NCI-H524 (cell line): ENCODE results near the gene TNKS1BP1.
"Not testable (repeated sequence)": the region's sequence is repeated elsewhere in the genome, so short reads cannot be mapped to it uniquely, and the experiment has no call there.

Source experiments
- DNase-seq, 2 experiments: peaks; one replicate each; lab custom pipeline; 2025; lab: John Stamatoyannopoulos, UW

TNKS1BP1 gene

DNA sequence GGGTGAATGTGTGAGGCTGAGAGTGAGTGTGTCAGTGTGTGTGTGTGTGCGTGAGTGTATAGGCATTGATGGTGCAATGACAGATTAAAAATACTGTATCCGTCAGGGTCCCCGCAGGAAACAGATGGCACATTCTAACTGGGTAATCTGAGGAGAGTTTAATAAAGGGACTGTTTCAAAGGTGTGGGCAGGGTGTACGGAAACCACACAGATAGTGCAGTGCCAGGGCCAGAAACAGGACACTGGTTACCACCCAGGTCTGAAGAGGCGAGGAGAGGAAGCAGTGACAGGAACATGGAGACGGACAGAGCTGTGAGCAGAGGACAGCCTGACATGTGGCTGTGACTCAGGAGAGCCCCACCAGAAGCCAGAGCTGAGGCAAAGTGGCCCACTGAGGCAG lies 29.9 kb upstream of the TNKS1BP1 start:
- peak; percentile 47 to 83 for DNase-seq

DNA sequence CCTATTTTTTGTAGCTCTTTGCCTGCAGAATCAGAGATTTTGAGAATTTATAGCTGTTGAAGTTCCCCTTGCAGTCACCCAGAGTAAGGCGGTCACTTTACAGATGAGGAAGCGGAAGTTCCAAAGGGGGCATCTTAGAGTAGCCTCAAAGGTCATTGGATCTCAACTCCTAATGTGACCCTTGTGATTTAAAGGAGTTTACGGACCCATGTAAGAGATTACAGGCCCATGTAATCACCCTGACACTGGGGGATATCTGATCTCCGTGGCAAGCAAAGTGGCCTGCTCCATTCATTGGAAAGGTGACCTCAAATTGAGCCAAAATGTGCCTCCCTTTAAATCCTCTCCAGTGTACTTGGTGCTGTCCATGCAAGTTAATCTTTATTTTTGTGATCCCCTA lies 29.1 kb upstream of the TNKS1BP1 start:
- DNase-seq: no peak

DNA sequence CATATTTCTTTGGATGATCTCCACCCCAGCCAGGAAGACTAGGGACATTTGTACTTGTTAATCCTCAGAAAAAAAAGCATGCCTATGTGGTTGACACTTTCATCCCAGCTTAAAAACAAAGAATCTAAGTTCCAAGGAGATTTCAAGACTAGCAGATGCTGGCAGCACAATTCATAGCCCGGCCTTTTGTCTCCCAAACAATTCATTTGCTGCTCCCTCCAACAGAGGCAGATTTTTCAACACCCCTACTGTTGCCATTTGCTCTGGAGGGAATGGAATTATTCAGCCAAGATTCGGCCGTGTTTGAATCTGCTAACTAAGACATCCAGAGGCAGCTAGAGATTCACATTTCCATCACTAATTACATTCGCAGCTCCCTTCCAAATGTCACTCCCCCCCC lies 28.7 kb upstream of the TNKS1BP1 start:
- DNase-seq: no peak

- no peak for DNase-seq
Observed at GRCh38 chr11:57353036-57353435, 28.3 kb upstream of the TNKS1BP1 start.

- DNase-seq: peak; percentile 3 to 19
Observed at GRCh38 chr11:57349491-57350274, 24.9 kb upstream of the TNKS1BP1 start.

DNA sequence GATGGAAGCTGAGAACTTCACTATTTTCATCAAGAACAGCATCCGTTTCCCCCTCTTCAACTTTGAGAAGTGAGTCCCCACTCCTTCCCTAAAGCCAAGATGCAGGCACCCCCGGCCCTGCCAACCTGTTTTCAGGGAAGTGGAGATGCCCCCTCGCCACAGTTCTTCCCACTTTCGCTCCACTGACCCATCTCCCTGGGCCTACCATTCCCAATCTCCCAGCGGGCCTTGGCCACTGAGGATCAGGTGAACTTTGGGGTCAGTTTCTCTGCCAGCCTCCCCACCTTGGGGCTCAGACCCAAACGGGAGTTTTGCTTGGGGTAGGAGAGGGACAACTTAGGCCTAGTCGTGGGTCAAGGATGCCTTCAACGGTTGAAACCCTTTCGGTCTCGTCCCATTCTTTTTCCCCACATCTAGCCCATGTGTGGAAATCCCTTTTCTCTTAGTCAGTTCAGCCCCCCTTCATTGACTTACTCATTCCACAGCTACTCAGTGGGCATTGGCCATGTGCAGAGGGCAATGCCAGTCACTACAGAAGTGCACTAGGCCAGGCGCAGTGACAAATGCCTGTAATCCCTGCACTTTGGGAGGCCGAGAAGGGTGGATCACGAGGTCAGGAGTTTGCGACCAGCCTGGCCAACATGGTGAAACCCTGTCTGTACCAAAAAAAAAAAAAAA lies 24.0 kb upstream of the TNKS1BP1 start:
- DNase-seq: no peak

DNA sequence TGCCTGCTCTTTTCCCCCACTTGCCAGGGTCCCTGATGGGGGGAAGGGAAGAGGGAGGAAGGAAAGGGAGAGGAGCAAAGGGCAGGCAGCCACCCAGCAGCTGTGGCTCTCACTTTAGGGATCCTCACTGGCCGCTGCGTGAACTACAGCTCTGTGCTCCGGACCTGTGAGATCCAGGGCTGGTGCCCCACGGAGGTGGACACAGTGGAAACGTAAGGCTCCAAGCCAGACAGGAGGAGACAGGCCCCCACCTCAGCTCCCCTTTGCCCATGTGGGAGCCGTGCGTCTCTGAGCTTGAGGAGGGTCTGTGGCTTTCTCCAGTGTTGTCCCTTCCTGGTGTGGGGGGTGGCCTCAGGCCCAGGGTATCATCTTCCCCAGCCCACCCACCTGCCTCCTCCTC lies 23.3 kb upstream of the TNKS1BP1 start:
- no peak for DNase-seq

DNA sequence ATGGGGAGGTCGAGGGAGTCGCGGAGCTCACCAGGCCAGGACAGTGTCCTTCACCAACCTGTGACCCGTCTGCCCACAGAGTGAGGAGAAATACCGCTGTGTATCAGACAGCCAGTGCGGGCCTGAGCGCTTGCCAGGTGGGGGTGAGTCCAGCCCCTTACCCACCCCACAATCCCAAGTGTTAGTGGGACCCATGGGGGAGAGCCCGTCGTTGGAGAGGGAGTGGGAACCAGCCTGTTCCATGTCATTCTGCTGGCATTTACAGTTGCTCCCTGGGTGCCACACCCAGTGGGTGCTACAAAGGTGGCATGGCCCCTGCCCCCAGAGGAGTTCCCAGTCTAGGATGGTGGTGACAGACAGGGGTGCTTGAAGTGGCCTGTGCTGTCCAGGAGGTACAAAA lies 22.6 kb upstream of the TNKS1BP1 start:
- DNase-seq: no peak

GRCh38 chr11:57345555-57346211 lies 20.9 kb upstream of the TNKS1BP1 start:
- DNase-seq: peak; percentile 43 to 66

- no peak for DNase-seq
Observed at GRCh38 chr11:57344826-57345225, 20.1 kb upstream of the TNKS1BP1 start.

DNA sequence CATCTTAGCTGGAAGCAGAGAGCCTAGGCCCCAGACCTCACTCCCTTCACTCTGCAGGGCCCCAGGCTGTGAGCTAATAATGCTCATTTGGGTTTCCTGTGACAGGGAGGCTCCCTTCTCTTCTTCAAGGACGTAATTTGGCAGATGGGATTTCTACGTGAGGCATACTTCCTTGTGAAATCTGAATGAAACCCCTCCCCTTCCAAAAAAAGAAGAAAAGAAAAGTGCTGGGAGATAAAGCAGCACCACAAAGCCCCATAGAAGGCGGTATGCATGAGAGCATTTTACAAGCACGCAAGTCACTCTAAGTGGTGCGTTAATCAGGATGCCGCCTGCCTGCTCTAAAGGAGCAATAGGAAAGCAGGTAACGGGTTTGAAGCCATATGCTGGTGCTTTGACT lies 19.1 kb upstream of the TNKS1BP1 start:
- peak; percentile 36 to 77 for DNase-seq

- DNase-seq: no peak
Observed at GRCh38 chr11:57342702-57343101, 17.9 kb upstream of the TNKS1BP1 start.

GRCh38 chr11:57341250-57341808 lies 16.6 kb upstream of the TNKS1BP1 start:
- no peak for DNase-seq

GRCh38 chr11:57340039-57340615 lies 15.4 kb upstream of the TNKS1BP1 start:
- DNase-seq: peak; percentile 75 to 78

DNA sequence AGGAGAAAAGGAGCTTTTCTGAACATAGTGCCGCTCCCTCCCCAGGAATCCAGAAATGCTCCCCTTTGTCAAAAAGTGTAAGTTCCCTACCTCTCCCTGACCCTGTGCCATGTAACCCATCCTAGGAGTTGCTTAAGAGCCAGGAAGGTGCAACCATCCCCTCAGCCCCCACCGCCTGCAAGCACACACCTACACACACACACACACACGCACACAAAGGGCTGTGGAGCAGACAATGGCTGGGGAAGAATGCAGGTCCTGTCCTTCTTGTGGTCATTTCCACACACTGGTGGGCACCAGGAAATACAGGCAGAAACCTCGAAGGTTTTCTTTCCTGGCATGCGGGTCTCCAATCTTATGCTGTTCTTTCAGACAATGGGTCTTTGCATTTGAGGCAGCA lies 14.6 kb upstream of the TNKS1BP1 start:
- no peak for DNase-seq

DNA sequence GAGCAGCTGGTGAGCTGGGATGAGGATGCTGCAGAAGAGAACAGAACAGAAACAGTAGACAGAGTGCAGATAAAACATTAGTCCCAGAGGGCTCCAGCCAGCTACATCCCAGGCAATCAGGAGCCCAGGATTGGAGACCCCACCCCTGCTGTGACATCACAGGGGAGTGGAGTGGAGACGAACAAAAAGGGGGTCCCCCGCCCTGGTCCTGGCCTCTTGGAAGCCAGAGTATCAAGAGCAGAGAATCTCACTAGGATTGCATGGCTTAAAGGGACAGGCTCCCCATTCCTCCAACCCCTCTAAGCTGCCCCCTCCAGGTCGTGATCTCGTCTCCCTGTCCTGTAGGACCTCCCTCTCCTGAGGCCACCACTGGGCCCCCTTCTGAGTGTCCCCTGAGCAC lies 13.4 kb upstream of the TNKS1BP1 start, which contains the start of gene P2RX3:
Gene P2RX3 (plus strand): TSS at position 211 of the 400 bp plus-strand sequence. CDS start 199 bp downstream, outside the sequence.
- DNase-seq: peak; percentile 71 to 87

DNA sequence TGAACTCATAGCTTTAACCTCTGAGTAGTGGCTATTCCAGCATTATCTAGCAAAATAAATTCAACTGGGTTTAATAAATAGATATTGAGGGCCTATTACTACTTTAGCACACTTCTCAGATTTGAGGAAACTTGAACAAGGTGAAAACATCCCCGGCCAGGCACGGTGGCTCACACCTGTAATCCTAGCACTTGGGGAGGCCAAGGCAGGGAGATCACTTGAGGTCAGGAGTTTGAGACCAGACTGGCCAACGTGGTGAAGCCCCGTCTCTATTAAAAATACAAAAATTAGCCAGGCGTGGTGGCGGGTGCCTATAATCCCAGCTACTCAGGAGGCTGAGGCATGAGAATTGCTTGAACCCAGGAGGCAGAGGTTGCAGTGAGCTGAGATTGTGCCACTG lies 12.1 kb upstream of the TNKS1BP1 start:
- DNase-seq: not testable (repeated sequence)

GRCh38 chr11:57336111-57336666 lies 11.4 kb upstream of the TNKS1BP1 start:
- no peak for DNase-seq

DNA sequence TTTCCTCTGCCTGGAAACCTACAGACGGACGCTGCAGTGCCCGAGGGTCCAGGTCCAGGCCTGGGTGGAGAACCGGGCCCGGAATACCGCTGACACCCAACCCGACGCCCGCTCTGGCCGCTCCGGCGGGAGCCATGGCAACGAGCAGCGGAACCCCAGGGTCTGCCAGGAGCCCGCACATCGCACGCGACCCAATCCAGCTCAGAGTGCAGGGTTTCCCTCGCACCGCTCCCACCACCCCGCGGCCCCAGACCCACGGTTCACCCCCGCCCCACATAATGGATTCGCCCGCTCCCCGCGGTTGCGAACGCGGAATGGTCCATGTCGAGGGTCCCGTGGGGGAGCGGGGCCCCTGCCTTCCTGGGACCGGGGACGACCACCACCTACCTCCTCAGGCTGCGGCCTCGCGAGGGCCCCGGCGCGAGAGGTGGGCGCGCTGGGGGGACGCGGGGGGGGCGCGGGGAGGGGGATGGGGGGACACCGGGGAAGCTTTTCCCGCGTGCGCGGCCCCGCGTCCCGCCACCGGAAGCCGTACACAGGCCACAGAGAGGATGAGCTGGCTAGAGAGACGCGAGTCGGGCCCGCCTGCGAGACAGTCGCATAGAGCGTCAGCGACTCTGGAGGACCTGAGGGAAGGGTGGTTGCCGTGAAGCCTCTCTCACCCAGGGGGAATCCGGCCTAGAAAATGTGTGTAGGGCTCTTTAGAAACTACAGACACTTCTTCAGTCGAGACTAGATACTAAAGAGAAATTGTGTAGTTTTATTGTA lies 10.8 kb upstream of the TNKS1BP1 start, which contains the start of gene SSRP1:
Gene SSRP1 (minus strand): TSS at position 550 of the 768 bp plus-strand sequence. CDS start 771 bp downstream, outside the sequence.
- DNase-seq: peak; percentile 72 to 87

DNA sequence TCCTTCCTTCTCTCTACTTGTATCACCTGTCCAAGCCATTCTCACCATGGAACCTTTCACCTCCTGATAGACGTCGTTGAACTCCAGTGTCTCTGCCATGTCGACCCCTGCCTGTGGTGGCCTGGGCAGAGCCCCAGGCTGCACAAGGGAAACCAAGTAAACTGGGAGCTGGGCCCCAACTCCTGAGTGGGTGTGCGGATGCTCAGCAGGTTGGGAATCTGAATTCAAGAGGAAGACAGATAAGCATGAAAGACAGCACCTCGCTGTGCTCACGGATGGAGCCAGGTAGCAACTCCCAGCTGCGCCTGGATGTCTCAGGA lies 10.2 kb upstream of the TNKS1BP1 start:
- no peak for DNase-seq
